ENCODE results near the gene KCNJ14. TPM values are rescaled to one million over a fixed set of nuclear protein-coding genes. Genes with fewer than 3 reads are reported as not detected.
"Not testable (repeated sequence)": the region's sequence is repeated elsewhere in the genome, so short reads cannot be mapped to it uniquely, and the experiment has no call there.

Gene KCNJ14
- total RNA-seq, 2 experiments from 2014 or later = 1.7 to 1.8 TPM

GRCh38 chr19:48486706-48487105, 31.3 kb downstream of the KCNJ14 start:
- peaks cover 11% of the 10 kb centered on the region for H3K27me3 Mint-ChIP-seq (ENCODE audit: low read depth)
- H3K27ac Mint-ChIP-seq; H3K9me3 Mint-ChIP-seq; H3K36me3 Mint-ChIP-seq (ENCODE audit: low read depth); intact Hi-C loops (cut with micrococcal nuclease); H3K4me3 Mint-ChIP-seq; DNase-seq: not testable (repeated sequence)
- H3K4me1 Mint-ChIP-seq (ENCODE audit: low read depth) = peaks cover 17% of the 10 kb centered on the region
- CTCF ChIA-PET = interaction anchor here (0.6 to 1.9 kb wide), 2 partner anchors 97 to 223 kb away, joined by 7 to 8 read pairs; no protein-coding TSS in a partner anchor

DNA sequence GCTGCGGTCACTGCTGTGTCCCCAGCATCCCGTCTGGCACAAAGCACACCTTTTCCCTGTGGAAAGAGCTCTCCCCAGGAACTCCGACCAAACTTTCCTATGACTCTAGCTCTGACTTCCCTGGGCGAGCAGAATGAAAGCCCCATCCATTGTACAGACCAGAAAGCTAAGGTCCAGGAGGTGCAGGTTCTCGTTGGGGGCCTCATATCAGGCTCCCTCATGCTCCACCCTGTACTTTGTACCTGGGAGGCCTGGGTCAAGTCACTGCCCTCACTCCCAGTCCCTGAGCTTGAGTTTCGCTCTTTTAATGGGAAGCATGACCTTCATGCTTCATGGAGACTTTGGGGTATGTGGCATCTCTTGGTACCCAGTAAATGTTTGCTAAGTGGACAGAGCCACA, 32.2 kb downstream of the KCNJ14 start:
- Mint-ChIP-seq H3K36me3 (ENCODE audit: low read depth) (no peaks in the 10 kb centered on the region), H3K4me1 (ENCODE audit: low read depth) (peaks cover 18% of the 10 kb centered on the region), H3K4me3 (no peak overlapping the region), H3K27me3 (ENCODE audit: low read depth) (peaks cover 16% of the 10 kb centered on the region), H3K27ac (no peak overlapping the region), H3K9me3 (no peaks in the 10 kb centered on the region)
- DNase-seq = no peak
- CTCF ChIA-PET = interaction anchor here (1.2 to 1.9 kb wide), 3 partner anchors 96 to 121 kb away, joined by 3 to 8 read pairs (median 6); no protein-coding TSS in a partner anchor
- intact Hi-C loops (cut with micrococcal nuclease) = no loop called here

DNA sequence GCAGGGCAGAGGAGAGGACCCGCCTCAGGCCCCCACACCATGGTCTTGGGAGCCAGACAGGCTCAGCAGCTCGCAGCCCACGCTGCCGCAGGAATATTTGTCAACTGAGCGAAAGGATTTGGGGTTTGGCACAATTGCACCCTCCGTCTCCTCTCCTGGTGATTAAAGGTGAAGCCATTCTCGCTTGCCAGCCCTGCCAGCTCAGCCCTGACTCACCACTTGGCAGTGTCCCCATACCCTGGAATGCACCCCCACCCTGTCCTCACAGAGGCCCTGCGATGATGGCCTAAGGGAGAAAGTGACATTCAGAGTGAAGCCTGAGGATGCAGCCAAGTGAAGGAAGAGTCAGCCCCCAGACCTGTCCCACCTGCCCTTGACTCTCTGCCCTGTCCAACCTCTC, 32.6 kb downstream of the KCNJ14 start:
- H3K9me3 Mint-ChIP-seq = no peaks in the 10 kb centered on the region
- H3K27me3 Mint-ChIP-seq (ENCODE audit: low read depth) = peaks cover 18% of the 10 kb centered on the region
- intact Hi-C loops (cut with micrococcal nuclease) = no loop called here
- no peak overlapping the region for H3K27ac Mint-ChIP-seq
- no peak for DNase-seq
- H3K4me1 Mint-ChIP-seq (ENCODE audit: low read depth) = peaks cover 22% of the 10 kb centered on the region
- no peak overlapping the region for H3K4me3 Mint-ChIP-seq
- H3K36me3 Mint-ChIP-seq (ENCODE audit: low read depth) = no peaks in the 10 kb centered on the region
- CTCF ChIA-PET = interaction anchor here (1.1 to 2.5 kb wide), 5 partner anchors 18 to 121 kb away, joined by 3 to 10 read pairs (median 7); no protein-coding TSS in a partner anchor

DNA sequence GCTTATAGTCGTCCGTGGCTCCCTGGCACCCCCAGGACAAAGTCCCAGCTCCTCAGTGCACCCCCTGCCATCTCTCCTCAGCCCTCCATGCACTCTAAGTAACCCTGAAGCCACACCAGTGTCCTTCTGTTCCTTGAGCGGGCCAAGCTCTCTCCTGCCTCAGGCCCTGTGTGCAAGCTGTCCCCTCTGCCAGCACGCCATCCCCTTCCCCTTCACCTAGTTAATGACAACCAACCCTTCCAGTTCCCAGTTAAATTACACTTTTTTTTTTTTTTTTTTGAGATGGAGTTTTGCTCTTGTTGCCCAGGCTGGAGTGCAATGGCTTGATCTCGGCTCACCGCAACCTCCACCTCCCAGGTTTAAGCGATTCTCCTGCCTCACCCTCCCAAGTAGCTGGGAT, 33.1 kb downstream of the KCNJ14 start:
- H3K4me3 Mint-ChIP-seq; H3K27ac Mint-ChIP-seq; H3K9me3 Mint-ChIP-seq; DNase-seq; intact Hi-C loops (cut with micrococcal nuclease); H3K36me3 Mint-ChIP-seq (ENCODE audit: low read depth): not testable (repeated sequence)
- peaks cover 23% of the 10 kb centered on the region for H3K4me1 Mint-ChIP-seq (ENCODE audit: low read depth)
- CTCF ChIA-PET = interaction anchor here (1.1 to 3.1 kb wide), 7 partner anchors 8 to 120 kb away, joined by 3 to 62 read pairs (median 10); no protein-coding TSS in a partner anchor
- H3K27me3 Mint-ChIP-seq (ENCODE audit: low read depth) = peaks cover 18% of the 10 kb centered on the region

DNA sequence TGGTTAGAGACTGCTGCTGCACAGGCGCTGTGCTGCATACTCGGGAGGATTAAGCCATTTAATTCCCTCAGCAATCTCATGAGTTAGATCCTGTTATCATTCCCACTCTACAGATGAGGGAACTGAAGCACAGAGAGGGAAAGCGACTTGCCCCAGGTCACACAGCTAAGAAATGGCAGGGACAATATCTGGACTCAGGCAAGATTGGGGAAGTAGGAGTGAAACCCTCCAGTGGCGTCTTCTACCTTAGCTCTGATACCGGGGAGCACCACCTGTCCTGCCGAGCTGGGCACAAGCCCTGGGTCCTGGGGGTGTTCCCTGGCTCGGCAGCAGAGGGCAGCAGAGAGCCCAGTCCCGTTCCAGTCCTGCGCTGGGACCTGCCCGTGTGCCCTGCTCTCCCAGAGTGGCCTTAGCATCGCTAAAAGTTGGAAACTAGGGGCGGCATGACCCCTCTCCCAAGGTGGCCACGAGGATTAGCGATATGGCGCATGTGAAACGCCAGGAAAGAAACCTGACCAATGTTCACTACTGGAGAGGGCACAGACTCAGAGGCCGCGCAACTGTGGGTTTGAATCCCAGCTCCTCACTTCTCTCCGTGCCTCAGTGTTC, 34.3 kb downstream of the KCNJ14 start:
- Mint-ChIP-seq H3K27ac (no peak overlapping the region), H3K27me3 (ENCODE audit: low read depth) (peaks cover 24% of the 10 kb centered on the region), H3K36me3 (ENCODE audit: low read depth) (no peaks in the 10 kb centered on the region), H3K4me1 (ENCODE audit: low read depth) (peaks cover 26% of the 10 kb centered on the region), H3K4me3 (no peak overlapping the region), H3K9me3 (no peaks in the 10 kb centered on the region)
- intact Hi-C loops (cut with micrococcal nuclease) = loop anchor here (1.0 to 5.0 kb wide), 3 partner anchors 92 to 119 kb away; no protein-coding TSS in a partner anchor
- DNase-seq = peak; percentile 86
- CTCF ChIA-PET = interaction anchor here (0.5 to 3.1 kb wide), 29 partner anchors 9 to 661 kb away, joined by 3 to 62 read pairs (median 4); no protein-coding TSS in a partner anchor

GRCh38 chr19:48490981-48491792, 35.8 kb downstream of the KCNJ14 start:
- H3K27ac Mint-ChIP-seq = no peak overlapping the region
- no peaks in the 10 kb centered on the region for H3K9me3 Mint-ChIP-seq
- peak overlapping the region; percentile 36 for H3K4me3 Mint-ChIP-seq
- H3K27me3 Mint-ChIP-seq (ENCODE audit: low read depth) = peaks cover 31% of the 10 kb centered on the region
- peaks cover 26% of the 10 kb centered on the region for H3K4me1 Mint-ChIP-seq (ENCODE audit: low read depth)
- CTCF ChIA-PET = interaction anchor here (1.5 to 3.1 kb wide), 3 partner anchors 93 to 185 kb away, joined by 9 to 62 read pairs (median 25); no protein-coding TSS in a partner anchor
- intact Hi-C loops (cut with micrococcal nuclease) = loop anchor here (5.0 kb wide), 1 partner anchor 94 kb away; no protein-coding TSS in a partner anchor
- peak; percentile 54 for DNase-seq
- no peaks in the 10 kb centered on the region for H3K36me3 Mint-ChIP-seq (ENCODE audit: low read depth)

DNA sequence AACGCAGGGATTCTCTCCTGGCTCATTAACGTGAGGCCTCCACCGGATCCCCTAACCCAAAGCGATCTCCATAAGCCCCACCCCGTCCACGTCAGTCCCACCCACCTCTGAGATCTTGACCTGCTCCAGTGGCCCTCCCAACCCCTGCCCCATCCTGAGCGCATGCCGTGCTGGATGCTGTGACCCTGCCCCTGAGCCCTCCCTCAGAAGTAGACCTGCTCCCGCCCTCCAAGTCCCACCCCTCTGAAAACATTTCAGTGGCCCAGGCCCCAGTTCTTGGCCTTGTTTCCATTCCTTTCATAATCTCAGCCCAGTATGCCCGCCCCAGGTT, 36.4 kb downstream of the KCNJ14 start:
- Mint-ChIP-seq H3K9me3 (no peaks in the 10 kb centered on the region), H3K4me3 (peak overlapping the region; percentile 36), H3K27me3 (ENCODE audit: low read depth) (peaks cover 31% of the 10 kb centered on the region), H3K4me1 (ENCODE audit: low read depth) (peaks cover 26% of the 10 kb centered on the region), H3K27ac (no peak overlapping the region), H3K36me3 (ENCODE audit: low read depth) (no peaks in the 10 kb centered on the region)
- CTCF ChIA-PET = no interaction called here
- DNase-seq = no peak
- intact Hi-C loops (cut with micrococcal nuclease) = loop anchor here (2.0 to 5.0 kb wide), 2 partner anchors 94 to 171 kb away; a partner anchor contains a TSS

DNA sequence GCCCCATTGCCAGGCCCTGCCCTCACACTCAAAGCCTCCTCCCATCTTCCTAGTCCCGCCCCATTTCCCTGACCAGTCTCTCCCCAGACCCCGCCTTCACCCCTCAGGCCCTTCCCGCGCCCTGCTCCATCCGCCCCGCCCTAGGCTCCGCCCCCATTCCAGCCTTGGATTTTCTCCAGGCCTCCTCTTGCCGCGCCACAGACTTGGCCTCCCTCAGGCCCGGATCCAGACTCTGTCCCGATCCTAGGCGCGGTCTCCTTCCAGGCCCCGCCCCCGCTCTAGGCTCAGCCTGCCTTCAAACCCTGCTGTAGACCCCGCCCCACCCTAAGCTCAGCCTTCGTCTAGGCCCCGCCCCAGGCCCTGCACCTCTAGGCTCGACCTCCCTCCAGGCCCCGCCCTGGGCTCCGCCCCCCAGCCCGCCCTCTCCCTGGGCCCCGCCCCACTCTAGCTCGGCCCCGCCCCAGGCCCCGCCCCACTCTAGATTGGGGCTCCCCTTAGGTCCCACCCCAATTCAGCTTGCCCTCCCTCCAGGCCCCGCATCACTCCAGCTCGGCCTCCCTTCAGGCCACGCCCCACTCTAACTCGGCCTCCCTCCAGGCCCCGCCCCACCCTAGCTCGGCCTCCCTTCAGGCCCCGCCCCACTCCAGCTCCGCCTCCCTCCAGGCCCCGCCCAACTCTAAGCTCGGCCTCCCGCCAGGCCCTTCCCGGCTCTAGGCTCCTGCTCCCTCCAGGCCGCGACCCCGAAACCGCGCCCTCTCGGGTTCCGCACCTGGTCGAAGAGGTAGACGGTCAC, 37.7 kb downstream of the KCNJ14 start:
- H3K4me1 Mint-ChIP-seq (ENCODE audit: low read depth) = peaks cover 31% of the 10 kb centered on the region
- CTCF ChIA-PET = interaction anchor here (1.2 to 2.0 kb wide), 4 partner anchors 13 to 116 kb away, joined by 4 to 9 read pairs (median 6); no protein-coding TSS in a partner anchor
- H3K9me3 Mint-ChIP-seq = no peaks in the 10 kb centered on the region
- intact Hi-C loops (cut with micrococcal nuclease) = loop anchor here (1.0 to 5.0 kb wide), 6 partner anchors 9 to 172 kb away; partner anchors contain the start of genes CYTH2 and TMEM143
- peak overlapping the region; percentile 62 for H3K4me3 Mint-ChIP-seq
- DNase-seq = peak; percentile 86
- H3K27ac Mint-ChIP-seq = no peak overlapping the region
- H3K27me3 Mint-ChIP-seq (ENCODE audit: low read depth) = peaks cover 38% of the 10 kb centered on the region
- no peaks in the 10 kb centered on the region for H3K36me3 Mint-ChIP-seq (ENCODE audit: low read depth)

GRCh38 chr19:48493718-48494401, 38.5 kb downstream of the KCNJ14 start:
- Mint-ChIP-seq H3K36me3 (ENCODE audit: low read depth) (no peaks in the 10 kb centered on the region), H3K4me1 (ENCODE audit: low read depth) (peaks cover 33% of the 10 kb centered on the region), H3K4me3 (peak overlapping the region; percentile 64), H3K27me3 (ENCODE audit: low read depth) (peaks cover 38% of the 10 kb centered on the region), H3K9me3 (no peaks in the 10 kb centered on the region), H3K27ac (no peak overlapping the region)
- DNase-seq = no peak
- CTCF ChIA-PET = interaction anchor here (1.2 to 2.0 kb wide), 4 partner anchors 12 to 115 kb away, joined by 4 to 9 read pairs (median 6); no protein-coding TSS in a partner anchor
- intact Hi-C loops (cut with micrococcal nuclease) = loop anchor here (1.0 to 5.0 kb wide), 6 partner anchors 8 to 173 kb away; partner anchors contain the start of genes CYTH2 and TMEM143

GRCh38 chr19:48495396-48495795, 40.0 kb downstream of the KCNJ14 start:
- peaks cover 34% of the 10 kb centered on the region for H3K4me1 Mint-ChIP-seq (ENCODE audit: low read depth)
- H3K4me3 Mint-ChIP-seq = no peak overlapping the region
- H3K36me3 Mint-ChIP-seq (ENCODE audit: low read depth) = no peaks in the 10 kb centered on the region
- no peaks in the 10 kb centered on the region for H3K9me3 Mint-ChIP-seq
- intact Hi-C loops (cut with micrococcal nuclease) = no loop called here
- no peak overlapping the region for H3K27ac Mint-ChIP-seq
- CTCF ChIA-PET = interaction anchor here (1.1 kb wide), 1 partner anchor 93 kb away, joined by 4 read pairs; no protein-coding TSS in a partner anchor
- no peak for DNase-seq
- H3K27me3 Mint-ChIP-seq (ENCODE audit: low read depth) = peaks cover 33% of the 10 kb centered on the region
